Ascending aorta (tissue), 2 donors: Measurements from ENCODE around the gene MT2A. TPM values are rescaled to one million over a fixed set of nuclear protein-coding genes. Genes with fewer than 3 reads are reported as not detected.

Experiments used
- DNase-seq, 2 donors: peaks; one replicate each; pipeline ENCODE4 v3.0.0-alpha.2; 2019; ENCODE audit warnings: low spot score in 2 of 2
- H3K27ac ChIP-seq, 2 donors: fragments of 200-600 bp; sonication (generic); one replicate each; pipeline ENCODE4 v1.5.1; 2016 to 2017; ENCODE audit warnings: mild to moderate bottlenecking in 1 of 2
- H3K27me3 ChIP-seq: fragments of 200-600 bp; sonication (generic); one replicate; pipeline ENCODE4 v1.5.1; 2017
- H3K36me3 ChIP-seq, 2 donors: fragments of 200-600 bp; sonication (generic); one replicate each; pipeline ENCODE4 v1.5.1; 2016
- H3K4me1 ChIP-seq, 2 donors: fragments of 200-600 bp; sonication (generic); one replicate each; pipeline ENCODE4 v1.5.1; 2016 to 2017; ENCODE audit warnings: mild to moderate bottlenecking in 1 of 2
- H3K4me3 ChIP-seq, 2 donors: fragments of 200-600 bp; sonication (generic); one replicate each; pipeline ENCODE4 v1.5.1; 2016 to 2017; ENCODE audit warnings: mild to moderate bottlenecking in 1 of 2
- H3K9me3 ChIP-seq, 2 donors: fragments of 200-600 bp; sonication (generic); one replicate each; pipeline ENCODE4 v1.5.1; 2016
- CTCF ChIP-seq, 3 experiments: fragments of 200-600 bp in 2 of 3; fragments of 450-650 bp in 1 of 3; sonication (generic) in 2 of 3; IDR thresholded peaks; one replicate each; pipeline ENCODE4 v1.5.1; 2016 to 2019; ENCODE audit warnings: antibody characterized with exemption in 3 of 3, mild to moderate bottlenecking in 1 of 3, moderate library complexity in 1 of 3
- intact Hi-C: fragments of 100-400 bp; cut with DNase I; formaldehyde crosslinking; loops from one replicate; pipeline ENCODE4 v1.15.1; 2023
- total RNA-seq: library from RNA; depleted of rRNA; stranded (reverse); fragments of >200 nt; gene quantifications from one replicate; pipeline ENCODE4 v1.1.0, GENCODE V29; 2016

The MT2A gene
- total RNA-seq, 1 donor from 2014 or later: 602 TPM

GRCh38 chr16:56601325-56601724 is 7.1 kb upstream of the MT2A start:
- no peak overlapping the region for H3K27ac ChIP-seq
- no peaks in the 10 kb centered on the region for H3K4me1 ChIP-seq
- H3K36me3 ChIP-seq: no peaks in the 10 kb centered on the region
- no peak overlapping the region for H3K4me3 ChIP-seq
- H3K27me3 ChIP-seq: no peaks in the 10 kb centered on the region
- H3K9me3 ChIP-seq: no peaks in the 10 kb centered on the region
- no peak for DNase-seq
- intact Hi-C loops: loop anchor here (2.0 kb wide), 1 partner anchor 85 kb away; no protein-coding TSS in a partner anchor
- no peak for TF ChIP-seq CTCF (IDR thresholded peaks at IDR 0.05)

- Histone ChIP-seq H3K9me3 (no peaks in the 10 kb centered on the region), H3K27ac (no peak overlapping the region), H3K4me3 (no peak overlapping the region), H3K4me1 (peaks cover 4 to 17% of the 10 kb centered on the region in 2 donors), H3K36me3 (no peaks in the 10 kb centered on the region), H3K27me3 (no peaks in the 10 kb centered on the region)
- intact Hi-C loops: loop anchor here (2.0 kb wide), 1 partner anchor 99 kb away; no protein-coding TSS in a partner anchor
- DNase-seq: no peak
- TF ChIP-seq CTCF (IDR thresholded peaks at IDR 0.05): peak; percentile 26 to 65 (median 33)
These were observed 4.8 kb upstream of the MT2A start for GRCh38 chr16:56603589-56603988.

- Histone ChIP-seq H3K36me3 (no peaks in the 10 kb centered on the region), H3K9me3 (no peaks in the 10 kb centered on the region), H3K4me3 (no peak overlapping the region), H3K4me1 (peaks cover 4 to 18% of the 10 kb centered on the region in 2 donors), H3K27ac (peak overlapping the region in 1 of 2 donors; percentile 92), H3K27me3 (no peaks in the 10 kb centered on the region)
- intact Hi-C loops: loop anchor here (5.0 kb wide), 2 partner anchors 153 to 327 kb away; partner anchors contain the start of genes HERPUD1, NUDT21 and OGFOD1
- DNase-seq: no peak
- TF ChIP-seq CTCF (IDR thresholded peaks at IDR 0.05): no peak
These were observed 3.4 kb upstream of the MT2A start for GRCh38 chr16:56604966-56605365.

- H3K4me1 ChIP-seq: peaks cover 5 to 23% of the 10 kb centered on the region in 2 donors
- DNase-seq: no peak
- H3K27ac ChIP-seq: peak overlapping the region; percentile 87 to 92
- H3K9me3 ChIP-seq: no peaks in the 10 kb centered on the region
- H3K4me3 ChIP-seq: no peak overlapping the region
- no peaks in the 10 kb centered on the region for H3K27me3 ChIP-seq
- no peaks in the 10 kb centered on the region for H3K36me3 ChIP-seq
- TF ChIP-seq CTCF (IDR thresholded peaks at IDR 0.05): no peak
- intact Hi-C loops: loop anchor here (5.0 kb wide), 2 partner anchors 153 to 327 kb away; partner anchors contain the start of genes HERPUD1, NUDT21 and OGFOD1
These were observed 2.9 kb upstream of the MT2A start for GRCh38 chr16:56605475-56605874.

- intact Hi-C loops: loop anchor here (5.0 kb wide), 2 partner anchors 154 to 326 kb away; partner anchors contain the start of genes HERPUD1, NUDT21 and OGFOD1
- Histone ChIP-seq H3K27me3 (no peaks in the 10 kb centered on the region), H3K36me3 (no peaks in the 10 kb centered on the region), H3K27ac (peak overlapping the region; percentile 87 to 92), H3K9me3 (no peaks in the 10 kb centered on the region), H3K4me1 (peaks cover 8 to 29% of the 10 kb centered on the region in 2 donors), H3K4me3 (no peak overlapping the region)
- no peak for TF ChIP-seq CTCF (IDR thresholded peaks at IDR 0.05)
- peak in 1 of 2 donors; percentile 77 for DNase-seq
These were observed 2.3 kb upstream of the MT2A start for GRCh38 chr16:56606071-56606475.
